Activated T-helper 17 cell treated with anti-CD3 and anti-CD28 coated beads, Interleukin-2, amount 50 U/mL, for 72 hours (primary cell): ENCODE results near the gene ATRN. TPM values are rescaled to one million over a fixed set of nuclear protein-coding genes. Genes with fewer than 3 reads are reported as not detected.
"Not testable (repeated sequence)": the region's sequence is repeated elsewhere in the genome, so short reads cannot be mapped to it uniquely, and the experiment has no call there.

ENCODE experiments used
- ATAC-seq: fragments of 150-1000 bp; cut with Tn5 transposase; replicated peaks from 2 replicates; pipeline ENCODE4 v1.10.0; 2021; ENCODE audit warnings: mild to moderate bottlenecking, moderate library complexity
- H3K27ac Mint-ChIP-seq: one replicate; pipeline ENCODE4 v1.8.0; 2022; ENCODE audit warnings: mixed read lengths
- H3K27me3 Mint-ChIP-seq: one replicate; pipeline ENCODE4 v1.8.0; 2022; ENCODE audit warnings: mixed read lengths
- H3K36me3 Mint-ChIP-seq: one replicate; pipeline ENCODE4 v1.8.0; 2022; ENCODE audit warnings: low read depth, mild to moderate bottlenecking, mixed read lengths
- H3K4me1 Mint-ChIP-seq: one replicate; pipeline ENCODE4 v1.8.0; 2022; ENCODE audit warnings: mixed read lengths
- H3K4me3 Mint-ChIP-seq: one replicate; pipeline ENCODE4 v1.8.0; 2022; ENCODE audit warnings: mild to moderate bottlenecking, mixed read lengths
- H3K9me3 Mint-ChIP-seq: one replicate; pipeline ENCODE4 v1.8.0; 2022; ENCODE audit warnings: mixed read lengths
- total RNA-seq, 2 donors: library from RNA; stranded (reverse); gene quantifications; one replicate each; pipeline ENCODE4 v1.2.3, GENCODE V29; 2022

The ATRN gene
- 10 to 100 TPM in 1 of 2 donors, 1 to 10 TPM in 1; 8.5 to 10.8 TPM for total RNA-seq

GRCh38 chr20:3470627-3471396 lies at the start of gene ATRN:
ATRN (plus strand) TSS chr20:3471018; CDS start chr20:3471108, 90 bp downstream.
- peak within 1 kb of the TSS; percentile 92 for H3K4me3 Mint-ChIP-seq
- H3K27ac Mint-ChIP-seq: peak within 1 kb of the TSS; percentile 91
- H3K9me3 Mint-ChIP-seq: no peaks in the 10 kb centered on the region
- H3K4me1 Mint-ChIP-seq: peaks cover 25% of the 10 kb centered on the region
- peak; percentile 93 for ATAC-seq
- no peaks in the 10 kb centered on the region for H3K27me3 Mint-ChIP-seq
- no peaks in the 10 kb centered on the region for H3K36me3 Mint-ChIP-seq

GRCh38 chr20:3421985-3422384 lies 48.8 kb upstream of the ATRN start:
- Mint-ChIP-seq H3K36me3 (no peaks in the 10 kb centered on the region), H3K4me3 (no peak overlapping the region), H3K9me3 (no peaks in the 10 kb centered on the region), H3K27me3 (peaks cover 3% of the 10 kb centered on the region), H3K4me1 (peaks cover 8% of the 10 kb centered on the region), H3K27ac (no peak overlapping the region)
- ATAC-seq: no peak

- Mint-ChIP-seq H3K9me3 (no peaks in the 10 kb centered on the region), H3K36me3 (no peaks in the 10 kb centered on the region), H3K27me3 (peaks cover 3% of the 10 kb centered on the region), H3K27ac (no peak overlapping the region), H3K4me3 (no peak overlapping the region), H3K4me1 (peaks cover 8% of the 10 kb centered on the region)
- no peak for ATAC-seq
Observed at GRCh38 chr20:3423126-3423525, 47.7 kb upstream of the ATRN start.

DNA sequence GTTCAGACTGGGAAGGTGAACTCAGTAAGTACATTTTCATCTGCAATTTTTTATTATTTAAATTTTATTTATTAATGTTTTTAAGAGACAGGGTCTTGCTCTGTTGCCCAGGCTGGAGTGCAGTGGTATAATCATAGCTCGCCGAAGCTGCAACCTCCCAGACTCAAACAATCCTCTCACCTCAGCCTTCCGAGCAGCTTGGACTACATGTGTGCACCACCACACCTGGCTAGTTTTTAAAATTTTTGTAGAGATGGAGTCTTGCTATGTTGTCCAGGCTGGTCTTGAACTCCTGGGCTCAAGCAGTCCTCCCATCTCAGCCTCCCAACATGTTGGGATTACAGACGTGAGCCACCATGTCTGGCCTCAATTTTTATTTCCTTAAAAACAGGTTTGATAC lies 44.1 kb upstream of the ATRN start:
- ATAC-seq, H3K27ac Mint-ChIP-seq, H3K4me3 Mint-ChIP-seq, H3K4me1 Mint-ChIP-seq, H3K36me3 Mint-ChIP-seq, H3K9me3 Mint-ChIP-seq: not testable (repeated sequence)
- H3K27me3 Mint-ChIP-seq: peaks cover 10% of the 10 kb centered on the region

DNA sequence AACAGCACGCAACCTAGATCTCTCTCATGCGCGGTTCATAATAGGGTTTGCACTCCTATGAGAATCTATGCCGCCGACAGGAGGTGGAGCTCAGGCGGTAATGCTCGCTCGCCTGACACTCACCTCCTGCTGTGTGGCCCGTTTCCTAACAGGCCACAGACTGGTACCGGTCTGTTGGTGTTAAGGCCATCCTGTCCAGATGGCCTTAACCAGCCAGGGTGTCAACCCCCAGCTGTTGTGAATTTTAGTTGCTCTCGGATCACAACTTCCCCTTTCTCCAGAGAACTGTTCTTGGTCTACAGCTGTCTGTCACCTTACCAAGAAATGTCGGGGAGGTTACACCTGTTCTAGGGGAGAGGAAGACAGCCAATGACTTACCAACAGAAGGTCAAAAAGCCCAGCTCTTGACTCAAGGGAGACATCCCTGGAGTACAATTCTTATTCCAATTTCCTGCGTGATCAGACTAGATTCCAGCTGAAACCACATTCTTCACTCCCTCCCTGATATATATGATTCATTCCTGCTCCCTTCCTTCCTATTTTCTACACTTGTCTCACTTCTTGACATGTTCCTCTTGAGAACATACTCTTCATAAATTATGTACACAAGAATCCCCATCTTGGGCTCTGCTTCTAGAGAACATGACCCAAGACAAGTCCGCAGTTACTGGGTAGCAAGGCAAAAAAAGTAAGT lies 40.3 kb upstream of the ATRN start:
- H3K27me3 Mint-ChIP-seq: peaks cover 8% of the 10 kb centered on the region
- no peaks in the 10 kb centered on the region for H3K36me3 Mint-ChIP-seq
- H3K9me3 Mint-ChIP-seq: no peaks in the 10 kb centered on the region
- no peak for ATAC-seq
- H3K4me3 Mint-ChIP-seq: no peak overlapping the region
- H3K4me1 Mint-ChIP-seq: no peaks in the 10 kb centered on the region
- no peak overlapping the region for H3K27ac Mint-ChIP-seq

DNA sequence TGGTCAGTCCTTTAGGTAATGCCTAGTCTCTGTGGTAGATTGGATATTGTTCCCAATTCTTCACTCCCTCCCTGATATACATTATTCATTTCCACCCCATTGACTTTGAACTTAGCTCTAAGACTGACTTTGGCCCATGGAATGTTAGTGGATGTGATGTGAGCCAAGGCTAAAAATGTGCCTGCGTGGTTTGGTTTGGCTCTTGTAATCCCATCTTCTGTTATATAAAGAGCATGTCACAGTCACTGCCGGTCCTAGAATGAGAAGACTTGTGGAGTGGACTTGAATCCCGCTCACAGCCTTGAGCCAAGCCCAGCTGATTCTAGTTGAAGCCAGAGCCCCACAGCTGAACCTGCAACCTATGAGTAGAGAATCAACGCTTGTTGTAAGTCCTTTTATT lies 39.7 kb upstream of the ATRN start:
- Mint-ChIP-seq H3K4me1 (no peaks in the 10 kb centered on the region), H3K9me3 (no peaks in the 10 kb centered on the region), H3K4me3 (no peak overlapping the region), H3K27me3 (peaks cover 8% of the 10 kb centered on the region), H3K27ac (no peak overlapping the region), H3K36me3 (no peaks in the 10 kb centered on the region)
- no peak for ATAC-seq

DNA sequence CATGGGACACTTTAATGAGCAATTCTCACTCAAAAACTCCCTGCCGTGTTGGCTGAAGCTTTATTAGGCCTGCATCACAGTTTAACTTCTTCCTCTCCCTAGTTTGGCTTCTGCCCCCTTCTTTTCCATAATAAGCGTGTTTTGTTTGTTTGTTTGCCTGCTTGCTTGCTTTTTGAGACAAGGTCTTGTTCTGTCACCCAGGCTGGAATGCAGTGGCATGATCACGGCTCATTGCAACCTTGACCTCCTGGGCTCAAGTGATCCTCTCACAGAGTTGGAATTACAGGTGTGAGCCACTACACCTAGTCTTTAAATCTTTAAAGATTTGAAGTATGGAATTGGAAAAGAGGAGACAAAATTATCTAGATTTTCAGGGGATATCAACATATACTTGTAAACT lies 38.0 kb upstream of the ATRN start:
- Mint-ChIP-seq H3K27me3 (peaks cover 8% of the 10 kb centered on the region), H3K36me3 (no peaks in the 10 kb centered on the region), H3K4me3 (no peak overlapping the region), H3K9me3 (no peaks in the 10 kb centered on the region), H3K4me1 (no peaks in the 10 kb centered on the region), H3K27ac (no peak overlapping the region)
- no peak for ATAC-seq

GRCh38 chr20:3433744-3434143 lies 37.1 kb upstream of the ATRN start:
- no peak for ATAC-seq
- H3K36me3 Mint-ChIP-seq: no peaks in the 10 kb centered on the region
- H3K9me3 Mint-ChIP-seq: no peaks in the 10 kb centered on the region
- peaks cover 8% of the 10 kb centered on the region for H3K27me3 Mint-ChIP-seq
- no peak overlapping the region for H3K27ac Mint-ChIP-seq
- no peaks in the 10 kb centered on the region for H3K4me1 Mint-ChIP-seq
- no peak overlapping the region for H3K4me3 Mint-ChIP-seq

DNA sequence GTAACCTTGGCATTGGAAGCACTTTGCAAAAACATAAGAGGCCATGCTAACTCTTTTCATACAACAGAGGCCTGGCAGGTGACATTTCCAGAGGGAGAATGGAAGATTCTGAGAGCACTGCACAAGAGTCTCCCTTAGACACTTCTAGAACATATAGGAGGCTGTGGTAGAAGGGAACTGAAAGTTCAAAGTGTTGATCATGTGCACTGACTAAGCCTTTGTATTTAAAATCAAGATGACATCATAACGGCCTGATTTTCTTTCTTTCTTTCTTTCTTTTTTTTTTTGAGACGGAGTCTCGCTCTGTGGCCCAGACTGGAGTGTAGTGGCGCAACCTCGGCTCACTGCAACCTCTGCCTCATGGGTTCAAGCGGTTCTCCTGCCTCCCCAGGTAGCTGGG lies 36.6 kb upstream of the ATRN start:
- Mint-ChIP-seq H3K36me3 (no peaks in the 10 kb centered on the region), H3K4me1 (no peaks in the 10 kb centered on the region), H3K9me3 (no peaks in the 10 kb centered on the region), H3K27me3 (peaks cover 8% of the 10 kb centered on the region), H3K27ac (no peak overlapping the region), H3K4me3 (no peak overlapping the region)
- ATAC-seq: peak; percentile 34

DNA sequence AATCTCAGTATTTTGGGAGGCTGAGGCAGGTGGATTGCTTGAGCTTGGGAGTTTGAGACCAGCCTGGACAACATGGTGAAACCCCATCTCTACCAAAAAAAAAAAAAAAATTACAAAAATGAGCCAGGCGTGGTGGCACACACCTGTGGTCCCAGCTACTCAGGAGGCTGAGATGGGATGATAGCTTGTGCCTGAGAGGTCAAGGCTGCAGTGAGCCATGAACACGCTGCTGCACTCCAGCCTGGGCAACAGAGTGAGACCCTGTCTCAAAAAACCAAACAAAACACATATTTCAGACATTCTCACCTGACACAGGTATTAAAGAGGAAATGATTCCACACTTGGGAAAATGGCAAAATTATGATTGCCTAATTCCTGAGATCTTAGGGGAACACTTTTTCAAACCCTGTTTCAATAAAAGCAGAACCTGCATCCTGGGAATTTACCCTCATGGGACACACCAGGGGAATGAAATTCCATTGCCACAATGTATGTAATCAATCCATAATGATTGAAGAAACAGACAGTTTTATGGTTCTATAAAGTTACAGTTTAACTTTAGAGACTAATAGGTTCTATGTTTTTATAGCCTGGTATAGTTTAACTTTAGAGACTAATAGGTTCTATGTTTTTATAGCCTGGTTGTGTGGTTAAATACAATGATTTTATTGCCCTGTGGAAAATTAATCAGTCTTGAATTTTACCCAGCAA lies 33.8 kb upstream of the ATRN start:
- Mint-ChIP-seq H3K36me3 (no peaks in the 10 kb centered on the region), H3K27ac (no peak overlapping the region), H3K27me3 (peaks cover 4% of the 10 kb centered on the region), H3K9me3 (no peaks in the 10 kb centered on the region), H3K4me1 (no peaks in the 10 kb centered on the region), H3K4me3 (no peak overlapping the region)
- ATAC-seq: no peak

GRCh38 chr20:3446779-3447178 lies 24.0 kb upstream of the ATRN start:
- Mint-ChIP-seq H3K4me3 (no peak overlapping the region), H3K27ac (no peak overlapping the region), H3K4me1 (no peaks in the 10 kb centered on the region), H3K9me3 (no peaks in the 10 kb centered on the region), H3K36me3 (no peaks in the 10 kb centered on the region), H3K27me3 (no peaks in the 10 kb centered on the region)
- ATAC-seq: no peak

- Mint-ChIP-seq H3K36me3 (no peaks in the 10 kb centered on the region), H3K9me3 (no peaks in the 10 kb centered on the region), H3K27me3 (no peaks in the 10 kb centered on the region), H3K4me1 (no peaks in the 10 kb centered on the region), H3K27ac (no peak overlapping the region), H3K4me3 (no peak overlapping the region)
- no peak for ATAC-seq
Observed at GRCh38 chr20:3447321-3447720, 23.5 kb upstream of the ATRN start.

GRCh38 chr20:3449319-3449718 lies 21.5 kb upstream of the ATRN start:
- Mint-ChIP-seq H3K27me3 (peaks cover 3% of the 10 kb centered on the region), H3K36me3 (no peaks in the 10 kb centered on the region), H3K4me1 (no peaks in the 10 kb centered on the region), H3K27ac (no peak overlapping the region), H3K4me3 (no peak overlapping the region), H3K9me3 (no peaks in the 10 kb centered on the region)
- no peak for ATAC-seq

- H3K4me3 Mint-ChIP-seq: no peak overlapping the region
Observed at GRCh38 chr20:3452136-3452535, 18.7 kb upstream of the ATRN start.

DNA sequence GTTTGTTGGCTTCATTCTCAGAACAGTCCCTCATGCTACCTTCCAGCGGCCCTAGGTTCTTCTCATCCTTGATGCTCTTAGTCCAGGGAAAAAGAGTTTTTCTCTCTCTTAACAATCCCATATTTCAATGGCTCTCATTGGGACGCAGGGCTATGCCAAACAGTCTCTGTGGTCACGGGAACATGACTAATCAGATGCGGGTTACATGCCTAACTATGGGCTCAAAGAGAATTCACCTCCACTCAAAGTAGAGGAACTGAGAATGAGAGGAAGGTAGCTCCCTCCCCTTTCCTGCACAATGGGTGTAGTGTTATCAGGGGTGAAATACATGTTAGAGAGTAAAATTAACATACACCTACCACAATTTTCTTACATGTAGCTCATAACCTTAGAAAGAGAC lies 18.1 kb upstream of the ATRN start:
- Mint-ChIP-seq H3K27me3 (peaks cover 13% of the 10 kb centered on the region), H3K9me3 (no peaks in the 10 kb centered on the region), H3K4me3 (no peak overlapping the region), H3K27ac (no peak overlapping the region), H3K4me1 (no peaks in the 10 kb centered on the region), H3K36me3 (no peaks in the 10 kb centered on the region)
- no peak for ATAC-seq

More at GRCh38 chr20:3452136-3452535, 18.7 kb upstream of the ATRN start:
- no peaks in the 10 kb centered on the region for H3K4me1 Mint-ChIP-seq
- H3K9me3 Mint-ChIP-seq: no peaks in the 10 kb centered on the region
- H3K27ac Mint-ChIP-seq: no peak overlapping the region
- no peak for ATAC-seq
- H3K27me3 Mint-ChIP-seq: peaks cover 12% of the 10 kb centered on the region
- H3K36me3 Mint-ChIP-seq: no peaks in the 10 kb centered on the region
